ENCODE data around the gene C1orf21. TPM values are rescaled to one million over a fixed set of nuclear protein-coding genes. Genes with fewer than 3 reads are reported as not detected.

C1orf21 gene
- polyA plus RNA-seq, 3 donors = 0.23 to 1.1 (median 0.28) TPM

- Histone ChIP-seq H3K27me3 (ENCODE audit: control insufficient read depth in 2 of 2, insufficient read depth in 2 of 2, low read length in 2 of 2) (no peaks in the 10 kb centered on the region), H3K9me3 (replicated peaks in 1 of 2; ENCODE audit: control insufficient read depth in 1 of 2, insufficient read depth in 1 of 2, low read length in 2 of 2) (no peaks in the 10 kb centered on the region), H4K20me1 (ENCODE audit: insufficient read depth, low read length) (no peaks in the 10 kb centered on the region), H3K4me1 (ENCODE audit: control insufficient read depth in 1 of 2, insufficient read depth in 2 of 2, low read length in 2 of 2) (no peaks in the 10 kb centered on the region), H3K4me3 (replicated peaks in 1 of 3; ENCODE audit: low read depth in 2 of 3, low read length in 3 of 3) (no peak overlapping the region), H2AFZ (ENCODE audit: insufficient read depth, low read depth, low read length, poor library complexity, severe bottlenecking) (no peak overlapping the region), H3K4me2 (replicated peaks; ENCODE audit: extremely low read depth, low read length, poor library complexity, severe bottlenecking) (no peak overlapping the region), H3K27ac (ENCODE audit: low read depth in 1 of 2, low read length in 2 of 2) (no peak overlapping the region), H3K9ac (ENCODE audit: insufficient read depth, low read length, poor library complexity, severe bottlenecking) (no peak overlapping the region), H3K79me2 (ENCODE audit: insufficient read depth, low read length) (no peaks in the 10 kb centered on the region), H3K36me3 (replicated peaks in 1 of 2; ENCODE audit: control insufficient read depth in 1 of 2, insufficient read depth in 2 of 2, low read length in 2 of 2) (no peaks in the 10 kb centered on the region)
- no peak for TF ChIP-seq CTCF (IDR thresholded peaks at IDR 0.05)
- no peak overlapping the region for H3K27ac Mint-ChIP-seq
- H3K36me3 Mint-ChIP-seq = no peaks in the 10 kb centered on the region
- no peaks in the 10 kb centered on the region for H3K4me1 Mint-ChIP-seq
- no peaks in the 10 kb centered on the region for H3K27me3 Mint-ChIP-seq (ENCODE audit: low read depth in 3 of 3)
- intact Hi-C loops (cut with micrococcal nuclease) = no loop called here
- WGBS (ENCODE audit: insufficient coverage) = 100% methylated on average over 3 of the region's 8 CpGs
- H3K4me3 Mint-ChIP-seq = no peak overlapping the region
- no peak for DNase-seq
- no peaks in the 10 kb centered on the region for H3K9me3 Mint-ChIP-seq
Observed at GRCh38 chr1:184596950-184597645, 210.3 kb downstream of the C1orf21 start.

- no peak for DNase-seq
- Histone ChIP-seq H3K27ac (ENCODE audit: low read depth in 1 of 2, low read length in 2 of 2) (no peak overlapping the region), H3K27me3 (ENCODE audit: control insufficient read depth in 2 of 2, insufficient read depth in 2 of 2, low read length in 2 of 2) (no peaks in the 10 kb centered on the region), H3K4me2 (replicated peaks; ENCODE audit: extremely low read depth, low read length, poor library complexity, severe bottlenecking) (no peak overlapping the region), H3K36me3 (replicated peaks in 1 of 2; ENCODE audit: control insufficient read depth in 1 of 2, insufficient read depth in 2 of 2, low read length in 2 of 2) (no peaks in the 10 kb centered on the region), H3K9ac (ENCODE audit: insufficient read depth, low read length, poor library complexity, severe bottlenecking) (no peak overlapping the region), H2AFZ (ENCODE audit: insufficient read depth, low read depth, low read length, poor library complexity, severe bottlenecking) (no peak overlapping the region), H4K20me1 (ENCODE audit: insufficient read depth, low read length) (no peaks in the 10 kb centered on the region), H3K4me3 (replicated peaks in 1 of 3; ENCODE audit: low read depth in 2 of 3, low read length in 3 of 3) (no peak overlapping the region), H3K9me3 (replicated peaks in 1 of 2; ENCODE audit: control insufficient read depth in 1 of 2, insufficient read depth in 1 of 2, low read length in 2 of 2) (no peaks in the 10 kb centered on the region), H3K4me1 (ENCODE audit: control insufficient read depth in 1 of 2, insufficient read depth in 2 of 2, low read length in 2 of 2) (no peaks in the 10 kb centered on the region), H3K79me2 (ENCODE audit: insufficient read depth, low read length) (no peaks in the 10 kb centered on the region)
- intact Hi-C loops (cut with micrococcal nuclease) = no loop called here
- Mint-ChIP-seq H3K27me3 (ENCODE audit: low read depth in 3 of 3) (no peaks in the 10 kb centered on the region), H3K27ac (no peak overlapping the region), H3K9me3 (no peaks in the 10 kb centered on the region), H3K4me1 (no peaks in the 10 kb centered on the region), H3K4me3 (no peak overlapping the region), H3K36me3 (no peaks in the 10 kb centered on the region)
- no peak for TF ChIP-seq CTCF (IDR thresholded peaks at IDR 0.05)
- no CpG with 5 or more reads among the region's 4 CpGs for WGBS (ENCODE audit: insufficient coverage)
Observed at GRCh38 chr1:184597650-184598357, 211.0 kb downstream of the C1orf21 start.
